AG20443 (cell line): ENCODE data around the gene KMT2B.

Experiments
- DNase-seq: peaks from one replicate; pipeline ENCODE4 v3.0.0; 2012; ENCODE audit warnings: low spot score, mixed read lengths

KMT2B gene

DNA sequence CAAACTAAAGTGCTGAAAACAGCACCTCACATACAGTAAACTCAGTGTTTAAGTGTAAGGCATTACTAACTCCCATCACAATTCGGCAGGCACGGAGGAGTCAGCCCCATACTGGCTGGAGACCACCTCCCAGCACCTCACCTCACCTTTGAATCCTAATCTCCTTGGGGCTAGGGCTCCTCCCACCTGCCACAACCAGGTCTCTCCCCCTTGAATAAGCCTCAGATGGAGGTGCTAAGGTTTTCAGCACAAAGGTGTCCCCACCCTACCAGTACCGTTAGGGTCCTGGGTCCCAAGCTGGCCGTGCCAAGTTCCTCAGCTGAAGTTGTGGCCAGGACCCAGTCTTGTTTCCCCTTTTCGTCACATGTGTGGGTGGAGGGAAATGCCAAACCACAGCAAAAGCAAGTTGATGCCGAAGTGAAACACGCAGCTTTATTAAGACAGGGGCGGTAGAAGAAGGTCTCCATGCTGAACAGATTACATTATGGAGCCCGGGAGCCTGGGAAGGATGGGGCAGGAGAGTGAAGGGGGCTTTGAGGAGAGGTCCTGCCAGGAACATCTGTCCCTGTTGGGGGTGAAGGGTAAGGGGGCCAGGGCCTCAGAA, 24.4 kb downstream of the KMT2B start, which contains the start of gene IGFLR1:
Gene IGFLR1 (minus strand): TSS at position 332 of the 604 bp plus-strand sequence. CDS start 1,272 bp downstream, outside the sequence.
- no peak for DNase-seq

DNA sequence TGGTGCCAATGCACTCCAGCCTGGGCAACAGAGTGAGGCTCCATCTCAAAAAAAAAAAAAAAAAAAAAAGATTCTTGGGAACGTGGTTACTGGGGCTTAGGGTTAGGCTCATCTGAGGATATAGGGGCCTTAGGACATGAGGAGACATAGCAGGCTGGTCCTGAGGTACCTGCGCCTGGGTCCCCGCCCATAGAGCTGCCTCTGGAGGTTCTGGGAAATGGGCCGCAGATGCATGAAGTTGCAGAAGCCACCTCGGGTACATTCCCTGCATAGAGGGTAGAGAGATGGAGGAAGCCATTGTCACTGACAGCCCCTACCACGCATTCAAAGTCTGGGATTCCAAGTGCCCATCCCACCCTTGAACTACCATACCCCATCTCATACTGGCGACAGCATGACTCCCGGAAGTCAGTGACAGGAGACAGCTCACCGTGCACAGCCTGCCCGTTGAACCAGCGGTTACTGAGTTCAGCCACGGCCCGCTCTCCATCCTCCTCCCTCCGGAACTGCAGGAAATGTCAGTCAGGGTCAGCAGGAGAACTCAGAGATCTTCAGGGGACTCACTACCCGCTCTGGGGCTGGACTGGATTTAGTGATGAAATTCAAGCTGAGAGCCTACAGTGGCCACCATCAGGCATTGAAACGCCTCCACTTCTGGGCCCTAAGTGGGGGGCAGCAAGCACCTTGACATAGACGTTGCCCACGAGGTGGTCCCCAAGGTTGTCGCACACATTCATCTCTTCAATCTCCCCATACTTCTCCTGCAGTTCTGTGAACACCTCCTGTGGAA, 26.0 kb downstream of the KMT2B start:
- no peak for DNase-seq

GRCh38 chr19:35744430-35745327, 26.9 kb downstream of the KMT2B start:
- DNase-seq: peak; percentile 89

GRCh38 chr19:35745328-35746086, 27.7 kb downstream of the KMT2B start, which contains the start of the genes PSENEN and U2AF1L4:
Gene PSENEN, plus strand, starts transcription at chr19:35745651. Its CDS starts 280 bp downstream, at chr19:35745931.
Gene U2AF1L4, minus strand, starts transcription at chr19:35745418. Its CDS starts 27 bp downstream, at chr19:35745391.
- DNase-seq: peak; percentile 95

DNA sequence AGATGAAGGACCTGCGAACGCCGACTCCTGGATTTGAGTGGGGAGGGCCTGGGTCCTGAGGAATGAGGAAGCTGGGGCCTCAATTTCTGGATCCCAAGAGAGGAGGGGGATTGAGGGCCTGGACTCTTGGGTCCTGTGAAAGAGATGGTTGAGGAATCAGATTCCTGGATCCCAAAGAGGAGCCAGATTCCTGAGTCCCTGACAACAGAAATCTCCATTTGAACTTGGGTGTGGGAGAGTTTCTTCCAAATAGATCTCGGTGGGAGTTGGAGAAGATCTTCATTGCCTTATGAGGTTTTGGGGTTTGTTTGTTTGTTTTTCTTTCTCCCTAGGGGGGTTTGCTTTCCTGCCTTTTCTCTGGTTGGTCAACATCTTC, 28.3 kb downstream of the KMT2B start:
- no peak for DNase-seq

DNA sequence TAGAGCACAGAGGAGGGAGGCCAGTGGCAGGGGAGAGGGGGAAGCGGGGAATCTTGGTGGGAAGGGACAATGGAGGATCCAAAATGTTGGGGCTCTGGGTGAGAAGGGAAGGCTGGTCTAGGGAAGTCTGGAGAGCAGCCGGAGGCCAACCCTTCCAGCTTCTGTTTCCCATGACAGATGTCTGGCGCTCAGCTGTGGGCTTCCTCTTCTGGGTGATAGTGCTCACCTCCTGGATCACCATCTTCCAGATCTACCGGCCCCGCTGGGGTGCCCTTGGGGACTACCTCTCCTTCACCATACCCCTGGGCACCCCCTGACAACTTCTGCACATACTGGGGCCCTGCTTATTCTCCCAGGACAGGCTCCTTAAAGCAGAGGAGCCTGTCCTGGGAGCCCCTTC, 28.7 kb downstream of the KMT2B start:
- DNase-seq: no peak

DNA sequence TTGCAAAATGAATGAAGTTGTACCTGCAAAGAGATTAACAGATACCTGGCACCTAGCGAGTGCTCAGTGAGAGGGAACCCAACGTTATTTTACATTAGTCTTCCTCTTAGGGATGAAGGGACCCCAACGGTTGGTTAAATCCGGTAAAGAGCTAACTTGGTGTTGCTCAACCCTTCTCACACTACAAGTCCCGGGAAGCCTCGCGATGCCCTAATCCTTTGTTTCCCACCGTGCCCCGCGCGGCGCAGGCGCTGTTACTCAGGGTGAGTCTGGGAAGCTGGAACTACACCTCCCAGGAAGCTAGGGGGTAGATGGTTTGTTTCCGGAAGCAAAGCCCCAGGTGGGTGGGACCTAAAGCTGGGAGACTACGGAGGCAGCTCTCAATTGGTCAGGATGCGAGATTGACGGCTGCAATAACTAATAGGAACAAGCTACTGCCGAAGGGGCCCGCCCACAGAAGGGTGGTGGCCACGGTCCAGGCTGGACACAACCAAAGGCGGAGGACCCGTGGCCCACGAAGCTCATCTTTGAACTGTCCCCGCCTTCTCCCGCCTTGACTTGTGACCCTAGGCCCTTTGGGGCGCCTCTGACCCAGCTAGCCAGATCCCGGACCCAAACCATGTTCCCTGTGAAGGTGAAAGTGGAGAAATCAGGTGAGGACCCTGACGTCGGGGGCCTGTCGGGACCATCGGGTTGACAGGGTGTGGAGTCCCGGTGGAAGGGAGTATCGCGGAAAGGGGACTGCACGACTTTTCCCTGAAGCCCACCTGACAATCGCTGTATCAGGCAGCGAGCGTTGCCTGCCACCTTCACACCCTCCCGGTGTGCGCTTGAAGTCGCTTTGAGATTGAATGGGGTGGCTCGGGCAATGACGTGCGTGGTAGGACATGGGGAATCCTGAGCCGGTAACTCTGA, 30.6 kb downstream of the KMT2B start, which contains the start of gene LIN37:
Gene LIN37 (plus strand): TSS at position 471 of the 915 bp plus-strand sequence. CDS start 149 bp downstream, at position 620.
- peak; percentile 94 for DNase-seq

DNA sequence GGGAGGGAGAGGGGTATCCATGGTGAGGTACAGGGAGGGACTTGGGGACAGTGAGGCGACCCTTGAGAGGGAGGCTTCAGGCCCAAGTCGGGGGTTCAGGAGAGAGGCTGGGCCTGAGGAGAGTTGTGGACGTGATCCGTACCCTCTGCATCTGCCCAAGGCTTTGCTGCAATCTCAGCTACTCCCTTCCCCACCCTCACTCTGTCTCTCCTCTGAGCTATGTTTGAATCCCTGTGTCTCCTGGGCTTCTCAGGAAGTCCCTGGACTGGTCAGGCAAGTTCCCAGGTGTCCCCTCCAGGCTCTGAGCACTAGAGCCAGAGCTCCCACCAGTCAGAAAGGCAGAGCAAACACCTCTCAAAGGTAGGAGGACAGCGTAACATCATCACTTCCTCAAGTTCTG, 32.4 kb downstream of the KMT2B start:
- no peak for DNase-seq

- no peak for DNase-seq
Measured at GRCh38 chr19:35751839-35752745, 34.3 kb downstream of the KMT2B start.

GRCh38 chr19:35752746-35753350, 35.0 kb downstream of the KMT2B start:
- DNase-seq: no peak

DNA sequence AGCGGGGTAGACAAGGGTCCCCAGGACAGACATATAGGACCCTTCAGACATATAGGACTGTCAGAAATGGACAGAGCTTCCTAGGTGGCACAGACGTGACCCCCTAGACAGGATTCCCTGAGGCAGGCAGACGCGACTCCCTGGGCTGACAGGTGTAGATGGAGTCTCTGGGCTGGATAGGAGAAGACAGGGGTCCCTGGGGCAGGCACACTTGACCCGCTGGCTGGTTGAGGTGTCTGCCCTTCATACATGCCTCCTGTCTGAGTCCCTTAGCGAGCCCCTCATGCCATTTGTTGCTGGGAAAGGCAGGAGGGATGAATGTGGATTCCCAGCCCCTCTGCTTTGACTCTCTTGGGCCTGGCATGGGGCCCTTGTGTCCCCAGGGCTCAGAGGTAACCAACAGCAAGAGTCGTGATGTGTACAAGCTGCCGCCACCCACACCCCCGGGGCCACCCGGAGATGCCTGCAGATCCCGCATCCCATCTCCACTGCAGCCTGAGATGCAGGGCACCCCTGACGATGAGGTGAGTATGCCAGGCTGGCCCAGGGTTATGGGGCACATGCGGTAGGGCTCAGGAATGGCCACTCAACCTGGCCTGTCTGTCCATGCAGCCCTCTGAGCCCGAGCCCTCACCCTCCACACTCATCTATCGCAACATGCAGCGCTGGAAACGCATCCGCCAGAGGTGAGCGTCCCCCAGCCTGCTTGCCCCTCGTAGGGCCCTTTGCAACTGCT, 36.0 kb downstream of the KMT2B start:
- DNase-seq: no peak

DNA sequence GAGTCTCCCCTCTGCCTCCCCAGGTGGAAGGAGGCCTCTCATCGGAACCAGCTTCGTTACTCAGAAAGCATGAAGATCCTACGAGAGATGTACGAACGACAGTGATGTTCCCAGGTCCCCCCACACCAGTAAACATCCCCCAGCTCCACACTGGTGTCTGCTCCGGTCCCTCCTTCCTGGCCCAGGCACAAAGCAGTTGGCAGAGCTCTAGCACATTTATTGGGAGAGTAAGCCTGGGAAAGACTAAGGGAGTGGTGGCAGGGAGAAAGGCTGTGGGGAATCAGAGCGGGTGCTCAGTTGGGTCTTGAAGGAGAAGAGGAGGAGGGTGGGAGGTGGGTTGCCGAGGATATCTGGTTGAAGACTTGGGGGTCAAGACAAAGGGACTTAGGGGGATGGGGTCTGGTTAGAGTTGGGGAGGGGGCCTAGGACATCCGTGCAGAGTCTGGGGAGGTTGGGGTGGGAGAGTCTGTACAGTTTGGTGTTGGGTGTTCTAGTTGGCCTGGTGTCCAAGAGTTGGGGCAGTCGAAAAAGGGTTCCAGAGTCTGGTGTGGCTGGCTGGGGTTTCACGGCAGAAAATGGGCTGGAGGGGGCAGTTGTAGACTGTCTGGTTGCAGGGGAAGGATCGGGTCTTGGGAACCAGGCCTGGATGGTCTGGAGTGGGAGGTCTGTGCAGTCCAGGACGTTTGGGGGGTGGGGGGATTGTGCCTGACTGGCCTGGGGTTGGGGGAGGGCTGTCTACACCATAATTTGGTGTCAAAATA, 36.7 kb downstream of the KMT2B start:
- no peak for DNase-seq

- DNase-seq: no peak
Measured at GRCh38 chr19:35755131-35755549, 37.3 kb downstream of the KMT2B start.

GRCh38 chr19:35755550-35756376, 38.0 kb downstream of the KMT2B start:
- DNase-seq: peak; percentile 77

DNA sequence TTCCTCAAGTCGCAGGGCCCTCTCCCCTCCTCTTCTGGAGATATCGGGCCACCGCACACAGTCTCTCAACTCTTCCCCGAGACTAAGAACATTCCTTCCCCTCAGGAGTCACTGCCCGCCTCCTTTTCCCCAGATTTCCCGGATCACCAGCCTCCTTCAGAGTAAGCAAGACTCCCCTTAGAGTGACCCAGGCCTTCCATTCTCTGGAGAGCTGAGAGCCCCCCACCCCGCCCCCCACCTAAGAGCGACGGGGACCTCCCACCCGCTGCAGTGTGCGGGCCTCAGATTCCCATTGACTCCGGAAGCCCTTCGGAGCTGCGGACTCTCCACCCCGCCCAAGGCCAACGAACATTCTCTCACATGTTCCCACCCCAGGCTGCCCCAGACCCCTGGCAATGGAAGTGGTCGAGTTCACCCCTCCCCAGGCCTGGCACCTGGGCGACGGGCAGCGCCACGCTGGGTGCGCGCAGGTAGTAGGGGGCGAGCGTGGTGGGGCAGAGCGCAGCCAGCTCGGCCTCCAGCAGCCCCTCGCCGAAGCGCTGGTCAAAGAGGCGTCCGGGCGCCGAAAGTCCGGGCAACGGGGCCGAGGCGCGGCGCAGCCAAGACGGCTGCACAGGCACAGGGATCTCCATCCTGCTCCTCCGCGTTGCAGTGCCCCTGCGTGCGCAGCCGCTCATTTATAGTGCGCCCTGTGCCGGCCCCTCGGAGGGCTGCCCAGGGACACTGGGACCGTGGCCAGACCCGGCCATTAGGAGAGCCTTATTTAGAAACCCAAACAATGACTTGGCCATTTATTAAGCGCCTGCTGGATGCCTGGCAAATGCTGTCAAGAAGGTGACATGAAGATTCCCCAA, 38.8 kb downstream of the KMT2B start, which contains the start of gene HSPB6:
Gene HSPB6 (minus strand): TSS at position 653 of the 854 bp plus-strand sequence. CDS start 21 bp downstream, at position 632.
- peak; percentile 35 for DNase-seq
